ENCODE measurements around the gene GNG12. TPM values are rescaled to one million over a fixed set of nuclear protein-coding genes. Genes with fewer than 3 reads are reported as not detected.

GNG12 gene
- total RNA-seq, 2 experiments from 2014 or later: not detected

GRCh38 chr1:67850611-67851075 is 17.4 kb upstream of the GNG12 start:
- CTCF ChIA-PET: no interaction called here
- Mint-ChIP-seq H3K36me3 (ENCODE audit: low read depth) (no peaks in the 10 kb centered on the region), H3K27me3 (peaks cover 49% of the 10 kb centered on the region), H3K4me1 (ENCODE audit: low read depth) (no peaks in the 10 kb centered on the region), H3K9me3 (no peaks in the 10 kb centered on the region), H3K4me3 (no peak overlapping the region), H3K27ac (no peak overlapping the region)
- DNase-seq (no peak), ATAC-seq (ENCODE audit: poor library complexity) (no peak)
- TF ChIP-seq CTCF (IDR thresholded peaks at IDR 0.05): no peak
- H3K27ac ChIP-seq (ENCODE audit: low read depth in 1 of 2, low read length in 2 of 2): no peak overlapping the region
- intact Hi-C loops (cut with DNase I, micrococcal nuclease): no loop called here
- no peaks in the 10 kb centered on the region for H3K9me3 ChIP-seq (ENCODE audit: control insufficient read depth in 1 of 2, insufficient read depth in 1 of 2, low read length in 2 of 2)
- no peak overlapping the region for H3K4me3 ChIP-seq (ENCODE audit: low read length)
- peaks cover 6 to 7% of the 10 kb centered on the region in 2 experiments for H3K27me3 ChIP-seq (ENCODE audit: control insufficient read depth in 1 of 2, insufficient read depth in 2 of 2, low read length in 2 of 2)
- no peaks in the 10 kb centered on the region for H3K4me1 ChIP-seq (ENCODE audit: insufficient read depth, low read length)
- POLR2A ChIA-PET: no interaction called here
- no peaks in the 10 kb centered on the region for H3K36me3 ChIP-seq (ENCODE audit: insufficient read depth, low read length)

- H3K27ac Mint-ChIP-seq: no peak overlapping the region
- H3K36me3 Mint-ChIP-seq (ENCODE audit: low read depth): no peaks in the 10 kb centered on the region
- no peaks in the 10 kb centered on the region for H3K9me3 Mint-ChIP-seq
- ChIA-PET POLR2A (no interaction called here), CTCF (no interaction called here)
- no peaks in the 10 kb centered on the region for H3K9me3 ChIP-seq (ENCODE audit: control insufficient read depth in 1 of 2, insufficient read depth in 1 of 2, low read length in 2 of 2)
- no peaks in the 10 kb centered on the region for H3K36me3 ChIP-seq (ENCODE audit: insufficient read depth, low read length)
- no peak overlapping the region for H3K4me3 ChIP-seq (ENCODE audit: low read length)
- no peak for TF ChIP-seq CTCF (IDR thresholded peaks at IDR 0.05)
- no peak overlapping the region for H3K4me3 Mint-ChIP-seq
- no peaks in the 10 kb centered on the region for H3K4me1 Mint-ChIP-seq (ENCODE audit: low read depth)
- no peak for DNase-seq
- no peaks in the 10 kb centered on the region for H3K4me1 ChIP-seq (ENCODE audit: insufficient read depth, low read length)
- intact Hi-C loops (cut with DNase I, micrococcal nuclease): no loop called here
- H3K27me3 Mint-ChIP-seq: peaks cover 46% of the 10 kb centered on the region
- no peak for ATAC-seq (ENCODE audit: poor library complexity)
- no peak overlapping the region for H3K27ac ChIP-seq (ENCODE audit: low read depth in 1 of 2, low read length in 2 of 2)
- peaks cover 2 to 7% of the 10 kb centered on the region in 2 experiments for H3K27me3 ChIP-seq (ENCODE audit: control insufficient read depth in 1 of 2, insufficient read depth in 2 of 2, low read length in 2 of 2)
Measured at GRCh38 chr1:67850151-67850551, 16.9 kb upstream of the GNG12 start.

GRCh38 chr1:67847466-67847865 is 14.2 kb upstream of the GNG12 start:
- ATAC-seq (ENCODE audit: poor library complexity) (no peak), DNase-seq (no peak)
- no peak for TF ChIP-seq CTCF (IDR thresholded peaks at IDR 0.05)
- H3K27me3 Mint-ChIP-seq: peaks cover 58% of the 10 kb centered on the region
- H3K27ac Mint-ChIP-seq: no peak overlapping the region
- no peaks in the 10 kb centered on the region for H3K36me3 Mint-ChIP-seq (ENCODE audit: low read depth)
- intact Hi-C loops (cut with DNase I, micrococcal nuclease): no loop called here
- no peak overlapping the region for H3K4me3 Mint-ChIP-seq
- H3K9me3 ChIP-seq (ENCODE audit: control insufficient read depth in 1 of 2, insufficient read depth in 1 of 2, low read length in 2 of 2): no peaks in the 10 kb centered on the region
- H3K4me1 Mint-ChIP-seq (ENCODE audit: low read depth): no peaks in the 10 kb centered on the region
- H3K4me3 ChIP-seq (ENCODE audit: low read length): no peak overlapping the region
- ChIA-PET CTCF (no interaction called here), POLR2A (no interaction called here)
- H3K36me3 ChIP-seq (ENCODE audit: insufficient read depth, low read length): no peaks in the 10 kb centered on the region
- no peak overlapping the region for H3K27ac ChIP-seq (ENCODE audit: low read depth in 1 of 2, low read length in 2 of 2)
- H3K9me3 Mint-ChIP-seq: no peaks in the 10 kb centered on the region
- no peaks in the 10 kb centered on the region for H3K4me1 ChIP-seq (ENCODE audit: insufficient read depth, low read length)
- peaks cover 10 to 11% of the 10 kb centered on the region in 2 experiments for H3K27me3 ChIP-seq (ENCODE audit: control insufficient read depth in 1 of 2, insufficient read depth in 2 of 2, low read length in 2 of 2)

Measured in CD4-positive, alpha-beta T cell (primary cell).